ENCODE data around the gene LONRF2. TPM values are rescaled to one million over a fixed set of nuclear protein-coding genes. Genes with fewer than 3 reads are reported as not detected.

The LONRF2 gene
- total and polyA plus RNA-seq, 7 experiments from 2014 or later, result 0.05 to 0.24 TPM; not detected in 5

DNA sequence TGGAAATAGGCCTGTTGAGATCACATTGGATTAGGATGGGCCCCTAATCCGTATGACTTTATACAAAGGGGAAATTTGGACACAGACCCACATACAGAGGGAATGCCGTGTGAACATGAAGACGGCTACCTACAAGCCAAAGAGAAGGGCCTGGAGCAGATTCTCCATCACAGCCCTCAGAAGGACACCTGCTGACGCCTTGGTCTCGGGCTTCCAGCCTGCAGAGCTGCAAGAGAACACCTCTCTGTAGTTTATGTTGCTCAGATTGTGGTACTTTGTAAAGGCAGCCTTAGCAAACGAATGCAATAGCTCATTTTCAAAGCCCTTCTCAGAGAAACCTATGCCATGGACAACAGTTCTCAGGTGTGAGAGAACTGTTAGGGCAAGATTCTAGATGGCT, 86.1 kb downstream of the LONRF2 start:
- no peak for ATAC-seq
- CTCF ChIA-PET, result interaction anchor here (1.4 kb wide), 1 partner anchor 9 kb away, joined by 3 read pairs; no protein-coding TSS in a partner anchor
- Histone ChIP-seq H3K9me3 (ENCODE audit: control insufficient read depth in 2 of 3, low read length in 3 of 3) (no peaks in the 10 kb centered on the region), H3K27ac (ENCODE audit: low read depth, low read length) (no peak overlapping the region), H3K4me3 (ENCODE audit: low read length) (no peak overlapping the region), H3K27me3 (ENCODE audit: control insufficient read depth in 2 of 2, insufficient read depth in 2 of 2, low read length in 2 of 2) (no peaks in the 10 kb centered on the region), H3K4me1 (ENCODE audit: control insufficient read depth in 2 of 2, insufficient read depth in 2 of 2, low read length in 2 of 2) (peaks cover 8 to 15% of the 10 kb centered on the region in 2 donors), H3K36me3 (ENCODE audit: control insufficient read depth in 2 of 3, insufficient read depth in 3 of 3, low read length in 3 of 3) (no peaks in the 10 kb centered on the region)
- POLR2A ChIA-PET, result no interaction called here
- peaks cover 12 to 33% (median 25%) of the 10 kb centered on the region in 7 donors for H3K4me1 Mint-ChIP-seq
- peaks cover 0 to 2% (median 0%) of the 10 kb centered on the region in 11 donors for H3K9me3 Mint-ChIP-seq
- peak overlapping the region in 3 of 9 donors; percentile 7 to 90 (median 85) for H3K27ac Mint-ChIP-seq
- no peaks in the 10 kb centered on the region for H3K36me3 Mint-ChIP-seq
- H3K4me3 Mint-ChIP-seq, result peak overlapping the region in 2 of 10 donors; percentile 45 to 70
- no peak for DNase-seq
- H3K27me3 Mint-ChIP-seq, result peaks cover 0 to 4% (median 0%) of the 10 kb centered on the region in 5 donors
- intact Hi-C loops (cut with micrococcal nuclease), result no loop called here

DNA sequence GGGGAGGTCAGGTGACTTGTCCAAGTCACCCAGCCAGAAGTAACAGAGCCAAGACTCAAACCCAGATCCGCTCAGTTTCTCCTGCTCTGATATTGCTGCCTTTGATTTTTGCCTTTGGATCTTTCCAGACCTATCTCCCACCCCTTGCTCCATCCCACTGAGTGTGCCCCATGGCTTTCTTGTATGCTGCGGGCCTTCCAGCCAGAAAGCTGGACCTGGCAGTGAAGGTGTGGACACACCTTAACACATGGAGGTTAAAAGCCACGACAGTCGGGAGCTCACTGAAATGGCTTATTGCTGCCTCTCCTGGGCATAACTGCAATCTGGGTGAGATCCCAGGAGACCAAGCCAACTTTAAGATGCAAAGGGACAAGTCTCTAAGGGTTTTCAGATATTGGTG, 86.7 kb downstream of the LONRF2 start:
- H3K27ac ChIP-seq (ENCODE audit: low read depth, low read length), result no peak overlapping the region
- H3K4me1 Mint-ChIP-seq, result peaks cover 12 to 33% (median 25%) of the 10 kb centered on the region in 7 donors
- DNase-seq (no peak), ATAC-seq (no peak)
- peak overlapping the region in 8 of 9 donors; percentile 7 to 90 (median 80) for H3K27ac Mint-ChIP-seq
- no peaks in the 10 kb centered on the region for H3K36me3 Mint-ChIP-seq
- ChIA-PET POLR2A (no interaction called here), CTCF (no interaction called here)
- intact Hi-C loops (cut with micrococcal nuclease), result no loop called here
- H3K9me3 Mint-ChIP-seq, result peaks cover 0 to 2% (median 0%) of the 10 kb centered on the region in 11 donors
- peaks cover 0 to 4% (median 0%) of the 10 kb centered on the region in 5 donors for H3K27me3 Mint-ChIP-seq
- H3K4me1 ChIP-seq (ENCODE audit: control insufficient read depth in 2 of 2, insufficient read depth in 2 of 2, low read length in 2 of 2), result peaks cover 8 to 15% of the 10 kb centered on the region in 2 donors
- peak overlapping the region in 7 of 10 donors; percentile 34 to 70 (median 51) for H3K4me3 Mint-ChIP-seq
- H3K36me3 ChIP-seq (ENCODE audit: control insufficient read depth in 2 of 3, insufficient read depth in 3 of 3, low read length in 3 of 3), result no peaks in the 10 kb centered on the region
- H3K4me3 ChIP-seq (ENCODE audit: low read length), result no peak overlapping the region
- no peaks in the 10 kb centered on the region for H3K9me3 ChIP-seq (ENCODE audit: control insufficient read depth in 2 of 3, low read length in 3 of 3)
- H3K27me3 ChIP-seq (ENCODE audit: control insufficient read depth in 2 of 2, insufficient read depth in 2 of 2, low read length in 2 of 2), result no peaks in the 10 kb centered on the region

DNA sequence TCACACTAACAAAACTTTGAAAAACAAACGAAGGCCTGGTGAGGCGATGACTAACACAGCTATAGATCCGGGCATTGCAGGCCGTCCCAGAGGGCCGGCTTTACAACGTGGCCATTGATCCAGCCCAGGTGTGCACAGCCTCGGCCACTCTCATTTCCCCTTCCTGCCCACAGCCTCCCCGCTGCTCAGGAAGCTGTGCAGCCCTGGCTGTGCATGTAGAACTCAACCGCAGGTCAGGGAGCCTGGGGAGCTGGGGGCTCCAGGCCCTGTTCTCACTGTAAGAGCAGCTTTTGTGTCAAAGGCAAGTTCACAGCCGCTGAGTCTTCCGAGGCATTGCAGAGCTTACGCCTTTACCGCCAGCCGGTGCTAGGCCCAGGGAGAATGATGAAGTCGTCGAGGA, 87.2 kb downstream of the LONRF2 start:
- peaks cover 8 to 15% of the 10 kb centered on the region in 2 donors for H3K4me1 ChIP-seq (ENCODE audit: control insufficient read depth in 2 of 2, insufficient read depth in 2 of 2, low read length in 2 of 2)
- no peaks in the 10 kb centered on the region for H3K36me3 ChIP-seq (ENCODE audit: control insufficient read depth in 2 of 3, insufficient read depth in 3 of 3, low read length in 3 of 3)
- no peaks in the 10 kb centered on the region for H3K27me3 ChIP-seq (ENCODE audit: control insufficient read depth in 2 of 2, insufficient read depth in 2 of 2, low read length in 2 of 2)
- H3K27ac Mint-ChIP-seq, result peak overlapping the region; percentile 7 to 90 (median 76)
- ChIA-PET CTCF (no interaction called here), POLR2A (no interaction called here)
- no peak overlapping the region for H3K4me3 ChIP-seq (ENCODE audit: low read length)
- DNase-seq, result peak in 5 of 9 donors; percentile 5 to 36 (median 32)
- H3K9me3 ChIP-seq (ENCODE audit: control insufficient read depth in 2 of 3, low read length in 3 of 3), result no peaks in the 10 kb centered on the region
- H3K36me3 Mint-ChIP-seq, result no peaks in the 10 kb centered on the region
- peaks cover 12 to 33% (median 25%) of the 10 kb centered on the region in 7 donors for H3K4me1 Mint-ChIP-seq
- peak overlapping the region; percentile 8 to 70 (median 45) for H3K4me3 Mint-ChIP-seq
- H3K27me3 Mint-ChIP-seq, result peaks cover 0 to 4% (median 0%) of the 10 kb centered on the region in 5 donors
- peaks cover 0 to 2% (median 0%) of the 10 kb centered on the region in 11 donors for H3K9me3 Mint-ChIP-seq
- peak; percentile 63 for ATAC-seq
- intact Hi-C loops (cut with micrococcal nuclease), result no loop called here
- no peak overlapping the region for H3K27ac ChIP-seq (ENCODE audit: low read depth, low read length)

DNA sequence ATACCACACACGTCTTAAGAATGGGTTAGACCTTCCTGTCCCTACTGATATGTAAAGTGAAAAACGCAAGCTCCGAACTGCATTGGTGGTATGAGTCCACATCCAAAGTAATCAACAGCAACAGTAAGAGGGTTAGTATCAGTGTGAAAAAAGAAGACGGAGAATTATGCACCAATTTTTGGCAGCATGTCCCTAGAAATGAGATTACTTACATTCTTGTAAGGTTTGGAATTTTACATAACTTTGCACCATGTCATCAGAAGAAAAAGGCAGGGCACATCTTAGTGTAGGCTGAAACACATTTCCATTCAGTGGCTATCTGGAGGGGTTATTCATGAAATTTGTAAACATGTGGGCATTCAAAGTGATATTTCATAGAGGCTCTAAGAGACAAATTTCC, 88.2 kb downstream of the LONRF2 start:
- Mint-ChIP-seq H3K4me3 (no peak overlapping the region), H3K36me3 (no peaks in the 10 kb centered on the region), H3K4me1 (peaks cover 12 to 33% (median 25%) of the 10 kb centered on the region in 7 donors), H3K27me3 (peaks cover 0 to 4% (median 0%) of the 10 kb centered on the region in 5 donors), H3K9me3 (peaks cover 0 to 2% (median 0%) of the 10 kb centered on the region in 11 donors), H3K27ac (peak overlapping the region in 4 of 9 donors; percentile 0 to 90 (median 62))
- no peak overlapping the region for H3K27ac ChIP-seq (ENCODE audit: low read depth, low read length)
- ATAC-seq (no peak), DNase-seq (no peak)
- intact Hi-C loops (cut with micrococcal nuclease), result no loop called here
- no peaks in the 10 kb centered on the region for H3K36me3 ChIP-seq (ENCODE audit: control insufficient read depth in 2 of 3, insufficient read depth in 3 of 3, low read length in 3 of 3)
- ChIA-PET CTCF (no interaction called here), POLR2A (no interaction called here)
- no peak overlapping the region for H3K4me3 ChIP-seq (ENCODE audit: low read length)
- H3K4me1 ChIP-seq (ENCODE audit: control insufficient read depth in 2 of 2, insufficient read depth in 2 of 2, low read length in 2 of 2), result peaks cover 8 to 15% of the 10 kb centered on the region in 2 donors
- H3K9me3 ChIP-seq (ENCODE audit: control insufficient read depth in 2 of 3, low read length in 3 of 3), result no peaks in the 10 kb centered on the region
- H3K27me3 ChIP-seq (ENCODE audit: control insufficient read depth in 2 of 2, insufficient read depth in 2 of 2, low read length in 2 of 2), result no peaks in the 10 kb centered on the region

DNA sequence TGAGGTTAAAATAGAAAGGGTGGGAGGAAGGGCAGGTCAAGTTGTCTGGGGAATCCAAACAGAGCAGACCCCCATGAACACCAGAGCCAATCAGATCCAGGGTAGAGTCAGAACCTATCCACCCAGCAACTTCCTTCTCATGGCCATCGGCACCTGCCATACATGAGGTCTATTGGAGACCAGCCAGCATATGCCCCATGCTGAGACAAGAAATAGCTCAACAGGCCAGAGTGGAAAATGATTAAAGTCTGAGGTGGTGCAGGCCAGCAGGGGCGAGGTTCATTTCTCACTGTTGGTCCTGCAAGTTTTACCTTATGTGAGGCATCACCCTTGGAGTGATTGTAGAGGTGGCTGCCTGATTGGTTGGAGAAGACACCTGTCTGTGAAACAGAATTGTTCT, 89.2 kb downstream of the LONRF2 start:
- no peaks in the 10 kb centered on the region for H3K36me3 Mint-ChIP-seq
- H3K4me1 ChIP-seq (ENCODE audit: control insufficient read depth in 2 of 2, insufficient read depth in 2 of 2, low read length in 2 of 2), result peaks cover 8 to 15% of the 10 kb centered on the region in 2 donors
- ATAC-seq (no peak), DNase-seq (no peak)
- peaks cover 0 to 4% (median 0%) of the 10 kb centered on the region in 5 donors for H3K27me3 Mint-ChIP-seq
- H3K27ac Mint-ChIP-seq, result peak overlapping the region in 1 of 9 donors; percentile 24
- H3K4me1 Mint-ChIP-seq, result peaks cover 12 to 33% (median 25%) of the 10 kb centered on the region in 7 donors
- ChIA-PET POLR2A (no interaction called here), CTCF (interaction anchor here (0.6 kb wide), 1 partner anchor 247 kb away, joined by 3 read pairs; no protein-coding TSS in a partner anchor)
- intact Hi-C loops (cut with micrococcal nuclease), result no loop called here
- no peak overlapping the region for H3K4me3 Mint-ChIP-seq
- no peak overlapping the region for H3K4me3 ChIP-seq (ENCODE audit: low read length)
- H3K9me3 ChIP-seq (ENCODE audit: control insufficient read depth in 2 of 3, low read length in 3 of 3), result no peaks in the 10 kb centered on the region
- no peaks in the 10 kb centered on the region for H3K36me3 ChIP-seq (ENCODE audit: control insufficient read depth in 2 of 3, insufficient read depth in 3 of 3, low read length in 3 of 3)
- H3K27ac ChIP-seq (ENCODE audit: low read depth, low read length), result no peak overlapping the region
- no peaks in the 10 kb centered on the region for H3K27me3 ChIP-seq (ENCODE audit: control insufficient read depth in 2 of 2, insufficient read depth in 2 of 2, low read length in 2 of 2)
- peaks cover 0 to 2% (median 0%) of the 10 kb centered on the region in 11 donors for H3K9me3 Mint-ChIP-seq

DNA sequence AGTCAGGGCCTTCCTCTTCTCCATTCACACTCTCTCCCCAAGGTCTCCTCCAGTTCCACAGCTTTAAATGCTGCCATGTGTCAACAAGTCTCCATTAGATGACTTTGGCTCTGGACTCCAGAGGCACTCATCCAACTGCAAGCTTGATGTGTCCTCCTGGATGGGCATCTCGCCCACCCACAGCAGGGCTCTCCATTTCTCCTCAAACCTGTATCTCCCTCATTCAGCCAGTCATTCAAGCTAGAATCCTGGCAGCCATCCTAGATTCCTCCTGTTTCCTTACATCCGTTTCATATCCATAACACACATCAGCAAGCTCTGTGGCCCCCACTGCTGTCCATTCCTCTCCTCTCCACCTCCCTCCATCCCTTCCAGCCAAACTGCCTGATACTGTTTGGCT, 91.5 kb downstream of the LONRF2 start:
- Histone ChIP-seq H3K27me3 (ENCODE audit: control insufficient read depth in 2 of 2, insufficient read depth in 2 of 2, low read length in 2 of 2) (no peaks in the 10 kb centered on the region), H3K27ac (ENCODE audit: low read depth, low read length) (no peak overlapping the region), H3K4me1 (ENCODE audit: control insufficient read depth in 2 of 2, insufficient read depth in 2 of 2, low read length in 2 of 2) (peaks cover 7 to 10% of the 10 kb centered on the region in 2 donors), H3K36me3 (ENCODE audit: control insufficient read depth in 2 of 3, insufficient read depth in 3 of 3, low read length in 3 of 3) (no peaks in the 10 kb centered on the region), H3K4me3 (ENCODE audit: low read length) (no peak overlapping the region), H3K9me3 (ENCODE audit: control insufficient read depth in 2 of 3, low read length in 3 of 3) (no peaks in the 10 kb centered on the region)
- Mint-ChIP-seq H3K27ac (peak overlapping the region in 1 of 9 donors; percentile 29), H3K36me3 (no peaks in the 10 kb centered on the region), H3K9me3 (peaks cover 0 to 2% (median 0%) of the 10 kb centered on the region in 11 donors), H3K4me1 (peaks cover 11 to 19% (median 13%) of the 10 kb centered on the region in 7 donors), H3K4me3 (no peak overlapping the region), H3K27me3 (peaks cover 0 to 8% (median 0%) of the 10 kb centered on the region in 5 donors)
- CTCF ChIA-PET, result no interaction called here
- DNase-seq (no peak), ATAC-seq (no peak)
- POLR2A ChIA-PET, result no interaction called here
- intact Hi-C loops (cut with micrococcal nuclease), result no loop called here

DNA sequence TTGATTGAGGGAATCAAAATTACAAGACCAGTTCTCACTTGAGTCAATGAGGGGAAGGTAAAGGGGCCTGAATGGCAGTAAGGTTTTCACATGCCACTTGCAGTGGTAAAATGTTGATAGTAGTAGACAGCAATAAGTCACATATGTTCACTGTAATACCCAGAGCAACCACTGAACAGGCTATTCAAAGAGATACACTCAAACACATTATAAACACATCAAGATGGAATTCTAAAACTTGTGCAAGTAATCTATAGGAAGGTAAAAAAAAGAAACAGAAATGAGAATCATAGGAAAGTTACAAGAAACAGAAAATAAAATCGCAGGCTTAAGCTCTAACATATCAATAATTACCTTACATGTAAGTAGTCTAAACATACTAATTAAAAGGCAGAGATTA, 93.3 kb downstream of the LONRF2 start:
- H3K27ac Mint-ChIP-seq, result peak overlapping the region in 1 of 9 donors; percentile 28
- CTCF ChIA-PET, result no interaction called here
- no peak overlapping the region for H3K27ac ChIP-seq (ENCODE audit: low read depth, low read length)
- no peaks in the 10 kb centered on the region for H3K36me3 ChIP-seq (ENCODE audit: control insufficient read depth in 2 of 3, insufficient read depth in 3 of 3, low read length in 3 of 3)
- no peaks in the 10 kb centered on the region for H3K4me1 ChIP-seq (ENCODE audit: control insufficient read depth in 2 of 2, insufficient read depth in 2 of 2, low read length in 2 of 2)
- no peaks in the 10 kb centered on the region for H3K27me3 ChIP-seq (ENCODE audit: control insufficient read depth in 2 of 2, insufficient read depth in 2 of 2, low read length in 2 of 2)
- H3K27me3 Mint-ChIP-seq, result peaks cover 6 to 20% (median 8%) of the 10 kb centered on the region in 5 donors
- no peak overlapping the region for H3K4me3 Mint-ChIP-seq
- ATAC-seq (no peak), DNase-seq (no peak)
- peaks cover 0 to 4% (median 0%) of the 10 kb centered on the region in 5 donors for H3K36me3 Mint-ChIP-seq
- H3K4me3 ChIP-seq (ENCODE audit: low read length), result no peak overlapping the region
- H3K9me3 Mint-ChIP-seq, result peaks cover 0 to 6% (median 0%) of the 10 kb centered on the region in 11 donors
- POLR2A ChIA-PET, result no interaction called here
- intact Hi-C loops (cut with micrococcal nuclease), result no loop called here
- peaks cover 0 to 3% (median 0%) of the 10 kb centered on the region in 7 donors for H3K4me1 Mint-ChIP-seq
- no peaks in the 10 kb centered on the region for H3K9me3 ChIP-seq (ENCODE audit: control insufficient read depth in 2 of 3, low read length in 3 of 3)

Data from naive thymus-derived CD4-positive, alpha-beta T cell (primary cell).